ENCODE results near the gene LBHD2.

GRCh38 chr14:103130017-103130764 lies 46.2 kb downstream of the LBHD2 start:
- TF ChIP-seq CTCF (IDR thresholded peaks at IDR 0.05; ENCODE audit: low read depth, low read length) (no peak), EZH2phosphoT487 (IDR thresholded peaks at IDR 0.05; ENCODE audit: low read depth) (no peak)

Data from OCI-LY3 (cell line).